ENCODE data around the gene PIGS. TPM values are rescaled to one million over a fixed set of nuclear protein-coding genes. Genes with fewer than 3 reads are reported as not detected.

PIGS gene
- total and polyA plus RNA-seq, 2 experiments from 2014 or later = 107 to 122 TPM

DNA sequence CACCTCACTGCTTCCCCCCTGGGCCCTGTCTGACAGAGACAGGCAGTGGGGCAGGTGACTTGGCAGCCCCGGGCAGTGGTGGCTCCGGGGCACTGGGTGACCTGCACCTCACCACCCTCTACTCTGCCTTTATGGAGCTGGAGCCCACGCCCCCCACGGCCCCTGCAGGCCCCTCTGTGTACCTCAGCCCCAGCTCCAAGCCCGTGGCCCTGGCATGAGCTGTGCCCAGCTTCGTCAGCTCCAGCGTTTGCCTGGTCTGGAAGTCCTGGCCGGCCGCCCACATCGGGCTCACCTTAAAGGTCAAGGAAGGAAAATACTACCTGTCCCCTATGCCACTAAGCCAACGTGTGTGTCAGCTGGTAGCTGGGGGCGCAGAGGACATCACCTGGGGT is 34.1 kb downstream of the PIGS start:
- no peak overlapping the region for H3K4me3 ChIP-seq
- no peak for DNase-seq (ENCODE audit: low read depth in 1 of 2, low spot score in 1 of 2)

DNA sequence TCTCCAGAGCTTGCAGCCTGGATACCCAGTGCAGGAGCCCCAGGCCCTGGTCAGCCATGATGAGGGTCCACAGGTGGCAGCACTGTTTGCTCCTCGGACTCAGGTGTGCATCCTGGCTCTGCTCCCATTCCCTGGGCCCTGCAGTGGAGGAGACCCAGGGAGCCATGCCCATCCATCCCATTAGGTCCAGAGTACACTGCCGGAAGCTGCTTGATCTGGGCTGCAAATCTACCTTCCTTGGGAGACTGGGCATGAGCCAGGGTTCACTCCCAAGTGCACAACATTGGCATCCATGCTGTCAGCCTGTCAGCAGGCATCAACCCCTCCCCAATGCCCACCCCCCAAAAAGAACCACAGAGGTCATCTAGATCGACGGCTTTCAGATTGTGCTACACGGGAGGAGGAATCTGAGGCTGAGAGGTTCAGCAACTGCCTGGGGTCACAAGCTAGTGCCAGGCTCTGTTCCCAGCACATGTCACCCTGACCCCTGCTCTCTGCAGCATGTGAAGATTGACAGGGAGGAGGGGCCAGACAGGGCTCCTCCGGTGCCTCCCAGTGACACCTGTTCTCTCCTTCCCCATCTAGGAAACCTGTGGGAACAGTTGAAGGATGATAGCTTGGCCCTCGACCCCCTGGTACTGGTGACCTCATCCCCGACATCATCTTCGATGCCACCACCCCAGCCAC is 34.6 kb downstream of the PIGS start:
- H3K4me3 ChIP-seq = no peak overlapping the region
- H3K27me3 ChIP-seq = no peaks in the 10 kb centered on the region
- no peaks in the 10 kb centered on the region for H3K9me3 ChIP-seq (ENCODE audit: low read depth)
- DNase-seq (ENCODE audit: low read depth in 1 of 2, low spot score in 1 of 2) = no peak
- H3K27ac ChIP-seq = no peak overlapping the region
- no peaks in the 10 kb centered on the region for H3K4me1 ChIP-seq (ENCODE audit: low read depth)
- H3K36me3 ChIP-seq = no peaks in the 10 kb centered on the region
- TF ChIP-seq, protein P1, sequence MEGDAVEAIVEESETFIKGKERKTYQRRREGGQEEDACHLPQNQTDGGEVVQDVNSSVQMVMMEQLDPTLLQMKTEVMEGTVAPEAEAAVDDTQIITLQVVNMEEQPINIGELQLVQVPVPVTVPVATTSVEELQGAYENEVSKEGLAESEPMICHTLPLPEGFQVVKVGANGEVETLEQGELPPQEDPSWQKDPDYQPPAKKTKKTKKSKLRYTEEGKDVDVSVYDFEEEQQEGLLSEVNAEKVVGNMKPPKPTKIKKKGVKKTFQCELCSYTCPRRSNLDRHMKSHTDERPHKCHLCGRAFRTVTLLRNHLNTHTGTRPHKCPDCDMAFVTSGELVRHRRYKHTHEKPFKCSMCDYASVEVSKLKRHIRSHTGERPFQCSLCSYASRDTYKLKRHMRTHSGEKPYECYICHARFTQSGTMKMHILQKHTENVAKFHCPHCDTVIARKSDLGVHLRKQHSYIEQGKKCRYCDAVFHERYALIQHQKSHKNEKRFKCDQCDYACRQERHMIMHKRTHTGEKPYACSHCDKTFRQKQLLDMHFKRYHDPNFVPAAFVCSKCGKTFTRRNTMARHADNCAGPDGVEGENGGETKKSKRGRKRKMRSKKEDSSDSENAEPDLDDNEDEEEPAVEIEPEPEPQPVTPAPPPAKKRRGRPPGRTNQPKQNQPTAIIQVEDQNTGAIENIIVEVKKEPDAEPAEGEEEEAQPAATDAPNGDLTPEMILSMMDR (IDR thresholded peaks at IDR 0.05; ENCODE audit: low read depth, low read length) = no peak

More for the DNA sequence above, 34.1 kb downstream of the PIGS start:
- Histone ChIP-seq H3K4me1 (ENCODE audit: low read depth) (no peaks in the 10 kb centered on the region), H3K27me3 (no peaks in the 10 kb centered on the region), H3K9me3 (ENCODE audit: low read depth) (no peaks in the 10 kb centered on the region), H3K36me3 (no peaks in the 10 kb centered on the region), H3K27ac (no peak overlapping the region)
- TF ChIP-seq, protein P1 (IDR thresholded peaks at IDR 0.05; ENCODE audit: low read depth, low read length) = no peak

DNA sequence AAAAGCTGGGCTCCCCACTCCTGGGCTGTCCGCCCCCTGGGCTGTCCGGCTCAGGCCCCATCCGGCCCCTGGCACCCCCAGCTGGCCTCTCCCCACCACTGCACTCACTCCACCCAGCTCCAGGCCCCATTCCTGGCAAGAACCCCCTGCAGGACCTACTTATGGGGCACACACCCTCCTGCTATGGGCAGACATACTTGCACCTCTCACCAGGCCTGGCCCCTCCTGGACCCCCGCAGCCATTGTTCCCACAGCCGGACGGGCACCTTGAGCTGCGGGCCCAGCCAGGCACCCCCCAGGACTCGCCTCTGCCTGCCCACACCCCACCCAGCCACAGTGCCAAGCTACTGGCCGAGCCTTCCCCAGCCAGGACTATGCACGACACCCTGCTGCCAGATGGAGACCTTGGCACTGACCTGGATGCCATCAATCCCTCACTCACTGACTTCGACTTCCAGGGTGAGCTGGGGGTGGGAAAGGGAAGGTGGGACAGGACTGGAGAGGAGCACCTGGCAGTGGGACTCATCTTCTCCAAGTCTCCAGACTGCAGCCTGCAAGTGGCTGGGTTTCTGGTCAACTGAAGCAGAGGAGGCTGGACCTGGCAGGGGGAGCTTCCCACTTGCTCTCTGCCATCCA is 36.5 kb downstream of the PIGS start:
- Histone ChIP-seq H3K9me3 (ENCODE audit: low read depth) (no peaks in the 10 kb centered on the region), H3K27ac (no peak overlapping the region), H3K36me3 (no peaks in the 10 kb centered on the region), H3K27me3 (no peaks in the 10 kb centered on the region), H3K4me3 (no peak overlapping the region), H3K4me1 (ENCODE audit: low read depth) (no peaks in the 10 kb centered on the region)
- no peak for DNase-seq (ENCODE audit: low read depth in 1 of 2, low spot score in 1 of 2)
- TF ChIP-seq, protein P1 (IDR thresholded peaks at IDR 0.05; ENCODE audit: low read depth, low read length) = no peak

DNA sequence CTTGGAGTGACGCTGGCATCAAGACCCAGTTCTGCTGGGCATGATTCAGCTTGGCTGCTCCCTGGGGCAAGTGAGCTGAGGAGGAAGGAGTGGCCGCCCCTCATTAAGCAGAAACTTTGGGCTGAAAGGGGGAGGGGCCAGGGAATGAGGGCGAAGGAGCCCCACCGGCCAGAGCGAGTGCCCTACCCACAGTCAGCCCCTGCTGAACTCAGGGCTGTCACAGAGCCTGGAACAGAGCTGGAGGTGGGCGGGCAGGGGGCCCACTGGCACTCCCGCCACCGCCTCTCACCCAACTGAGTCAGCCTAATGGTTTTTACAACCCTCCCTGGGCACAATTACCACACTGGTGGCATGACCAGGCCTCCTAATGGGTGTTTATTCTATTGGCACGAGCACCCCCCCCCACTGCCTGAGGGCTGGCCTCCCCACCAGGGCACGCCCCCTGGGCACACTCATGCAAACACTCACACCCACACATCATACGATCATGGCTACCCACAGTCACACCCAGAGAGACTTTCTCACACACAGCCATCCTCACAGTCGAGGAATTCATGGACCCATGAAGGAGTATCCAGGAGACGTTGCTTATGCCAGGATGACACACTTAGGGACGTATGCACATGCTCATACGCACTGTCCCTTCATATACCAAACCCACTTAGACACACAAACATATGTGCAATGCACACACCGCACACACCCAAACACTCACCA is 38.1 kb downstream of the PIGS start:
- H3K36me3 ChIP-seq = no peaks in the 10 kb centered on the region
- no peak overlapping the region for H3K4me3 ChIP-seq
- H3K4me1 ChIP-seq (ENCODE audit: low read depth) = no peaks in the 10 kb centered on the region
- H3K27ac ChIP-seq = no peak overlapping the region
- no peaks in the 10 kb centered on the region for H3K9me3 ChIP-seq (ENCODE audit: low read depth)
- DNase-seq (ENCODE audit: low read depth in 1 of 2, low spot score in 1 of 2) = no peak
- TF ChIP-seq, protein P1 (IDR thresholded peaks at IDR 0.05; ENCODE audit: low read depth, low read length) = no peak
- no peaks in the 10 kb centered on the region for H3K27me3 ChIP-seq

- Histone ChIP-seq H3K9me3 (ENCODE audit: low read depth) (no peaks in the 10 kb centered on the region), H3K4me1 (ENCODE audit: low read depth) (no peaks in the 10 kb centered on the region), H3K4me3 (no peak overlapping the region), H3K27me3 (no peaks in the 10 kb centered on the region), H3K36me3 (no peaks in the 10 kb centered on the region), H3K27ac (no peak overlapping the region)
- TF ChIP-seq, protein P1 (IDR thresholded peaks at IDR 0.05; ENCODE audit: low read depth, low read length) = no peak
- DNase-seq (ENCODE audit: low read depth in 1 of 2, low spot score in 1 of 2) = no peak
These were observed 39.0 kb downstream of the PIGS start for GRCh38 chr17:28532050-28532960.
